HG03039 (cell line): ENCODE results near the gene CCDC85C.

ENCODE experiments used
- ATAC-seq: cut with Tn5 transposase; IDR thresholded peaks from one replicate; pipeline ENCODE4 v1.9.1; 2021; ENCODE audit warnings: mild to moderate bottlenecking, moderate library complexity; ENCODE audit not compliant: unreplicated experiment

The CCDC85C gene

DNA sequence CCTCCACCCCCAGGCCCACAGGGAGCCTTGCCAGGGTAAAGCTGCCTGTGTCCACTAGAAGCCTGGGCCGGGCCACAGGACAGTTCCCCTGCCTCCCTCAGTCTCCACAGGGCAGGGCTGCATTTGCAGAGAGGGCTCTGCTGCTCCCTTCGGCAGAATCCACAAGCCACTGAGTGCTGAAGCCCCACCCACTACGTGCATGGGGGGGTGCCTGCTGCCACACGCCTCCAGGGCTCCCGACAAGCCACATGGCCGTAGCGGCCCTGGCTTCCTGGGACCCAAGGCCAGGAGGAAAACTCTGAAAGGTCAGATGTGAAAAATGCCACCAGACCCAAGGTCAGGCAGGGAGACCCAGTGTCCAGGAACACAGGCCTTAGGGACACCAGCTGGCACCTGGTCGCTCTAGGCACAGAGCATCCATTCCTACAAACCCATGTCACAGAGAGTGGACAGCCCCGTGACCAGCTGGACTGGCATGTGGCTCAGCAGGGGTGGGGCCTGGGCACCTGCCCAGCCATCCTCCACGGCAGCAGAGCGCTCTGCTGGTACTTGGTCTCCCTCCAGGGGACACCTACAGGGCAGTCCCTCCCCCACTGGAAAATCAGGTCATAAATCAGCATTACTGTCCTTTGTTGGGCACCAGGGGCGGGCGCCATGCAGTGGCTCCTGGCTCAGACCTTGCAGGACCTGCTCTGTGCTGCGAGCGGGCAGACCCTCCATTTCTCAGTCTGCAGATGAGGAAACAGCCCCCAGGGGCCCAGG lies 42.9 kb downstream of the CCDC85C start:
- ATAC-seq: no peak

DNA sequence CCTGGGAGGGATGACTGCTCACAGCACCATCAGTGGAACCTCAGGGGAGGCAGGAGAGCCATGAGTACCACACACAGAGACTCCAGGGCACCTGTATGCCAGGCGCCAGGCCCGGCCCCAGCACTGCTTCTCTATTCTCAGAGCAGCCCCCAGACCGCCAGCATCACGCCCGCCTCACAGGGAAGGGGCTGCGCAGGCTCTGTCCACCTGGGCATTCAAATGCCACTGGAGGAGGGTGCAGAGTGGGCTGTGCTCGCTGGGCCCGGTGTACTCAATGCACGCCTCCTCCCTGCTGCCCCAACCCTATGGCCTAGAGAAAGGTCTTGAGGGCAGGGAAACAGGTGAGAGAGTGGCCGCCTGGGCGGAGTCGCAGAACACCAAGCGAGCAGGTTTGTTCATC lies 43.6 kb downstream of the CCDC85C start:
- ATAC-seq: no peak

DNA sequence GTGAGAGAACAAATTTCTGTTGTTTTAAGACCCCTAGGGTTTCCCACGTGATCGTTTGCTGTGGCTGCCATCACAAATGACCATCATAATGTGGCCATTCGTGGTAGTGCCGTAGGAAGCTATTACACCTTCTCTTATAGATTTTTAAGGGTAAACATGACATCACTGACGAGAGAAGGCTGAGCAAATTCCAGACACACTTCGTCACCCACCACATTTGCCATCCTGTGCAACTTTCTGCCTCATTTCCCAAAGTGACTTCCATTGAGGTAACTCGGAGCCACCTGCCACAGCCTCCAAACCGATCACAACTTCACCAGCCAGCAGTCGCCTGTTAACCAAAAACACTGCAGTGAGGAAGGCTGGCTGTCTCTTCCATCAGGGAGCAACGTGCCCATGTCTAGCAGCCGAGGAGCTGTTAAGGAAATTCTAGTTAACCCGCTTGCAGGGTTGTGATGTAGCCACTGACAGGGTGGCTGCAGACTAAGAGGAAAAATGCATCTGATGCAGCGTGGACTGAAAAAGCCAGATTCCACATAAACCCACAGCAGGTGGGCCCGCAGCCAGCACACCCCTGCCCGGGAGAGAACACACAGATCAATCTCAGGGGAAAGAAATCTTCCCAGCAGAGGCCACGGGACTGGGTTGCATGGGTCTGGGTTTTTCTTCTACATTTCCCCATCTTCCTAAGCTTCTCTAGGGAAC lies 44.6 kb downstream of the CCDC85C start:
- ATAC-seq: no peak

DNA sequence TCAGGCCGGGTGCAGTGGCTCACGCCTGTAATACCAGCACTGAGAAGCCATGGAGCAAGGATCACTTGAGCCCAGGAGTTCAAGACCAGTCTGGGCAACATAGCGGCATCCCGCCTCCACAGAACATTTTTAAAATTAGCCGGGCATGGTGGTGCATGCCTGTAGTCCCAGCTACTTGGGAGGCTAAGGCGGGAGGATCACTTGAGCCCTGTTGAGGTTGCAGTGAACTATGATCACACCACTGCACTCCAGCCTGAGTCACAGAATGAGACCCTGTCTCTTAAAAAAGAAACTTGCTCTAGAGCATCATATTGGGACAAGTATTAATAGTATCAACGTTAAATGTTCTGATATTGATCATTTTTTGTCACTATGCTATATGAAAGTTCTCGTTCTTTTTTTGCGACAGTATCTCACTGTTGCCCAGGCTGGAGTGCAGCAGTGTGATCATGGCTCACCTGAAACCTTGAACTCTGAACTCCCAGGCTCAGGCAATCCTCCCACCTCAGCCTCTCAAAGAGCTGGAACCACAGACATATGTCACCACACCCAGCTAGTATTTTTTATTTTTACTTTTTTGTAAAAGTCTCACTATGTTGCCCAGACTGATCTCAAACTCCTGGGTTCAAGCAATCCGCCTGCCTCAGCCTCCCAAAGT lies 47.7 kb downstream of the CCDC85C start:
- ATAC-seq: no peak

DNA sequence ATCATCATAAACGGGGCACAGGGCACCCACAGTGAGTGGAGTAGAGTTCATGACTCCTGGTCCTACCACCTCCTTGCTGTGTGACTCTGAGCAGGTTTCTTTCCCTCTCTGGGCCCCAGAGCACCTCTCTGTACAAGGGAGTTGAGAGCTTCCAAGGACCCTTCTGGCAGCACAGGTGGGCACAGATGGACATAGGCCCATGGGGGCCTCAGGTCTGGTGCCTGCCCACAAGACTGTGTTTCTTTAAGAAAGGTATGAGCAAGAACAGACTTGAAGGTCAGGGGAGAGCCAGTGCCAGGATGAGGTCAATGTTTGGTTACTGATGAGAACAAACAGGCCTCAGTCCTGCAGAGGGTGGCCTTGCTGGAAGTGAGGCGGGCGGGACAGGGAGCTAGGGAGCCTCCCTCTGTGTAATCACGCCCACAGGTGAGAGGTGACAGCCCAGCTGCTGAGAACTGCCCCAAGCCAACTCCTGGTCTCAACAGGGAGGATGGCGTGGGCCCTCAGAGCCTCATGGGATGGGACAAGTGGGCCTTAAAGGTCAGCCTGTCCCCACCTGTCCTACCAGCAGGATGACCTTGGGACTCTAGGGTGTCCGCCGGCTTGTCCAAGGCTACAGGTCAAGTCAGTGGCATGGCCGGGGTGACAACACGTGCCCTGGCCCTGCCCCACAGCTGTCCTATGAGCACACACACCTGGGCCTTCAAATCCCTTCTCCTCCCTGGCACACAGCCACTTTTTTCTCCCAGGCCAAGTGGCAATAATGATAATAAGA lies 49.1 kb downstream of the CCDC85C start:
- ATAC-seq: no peak

DNA sequence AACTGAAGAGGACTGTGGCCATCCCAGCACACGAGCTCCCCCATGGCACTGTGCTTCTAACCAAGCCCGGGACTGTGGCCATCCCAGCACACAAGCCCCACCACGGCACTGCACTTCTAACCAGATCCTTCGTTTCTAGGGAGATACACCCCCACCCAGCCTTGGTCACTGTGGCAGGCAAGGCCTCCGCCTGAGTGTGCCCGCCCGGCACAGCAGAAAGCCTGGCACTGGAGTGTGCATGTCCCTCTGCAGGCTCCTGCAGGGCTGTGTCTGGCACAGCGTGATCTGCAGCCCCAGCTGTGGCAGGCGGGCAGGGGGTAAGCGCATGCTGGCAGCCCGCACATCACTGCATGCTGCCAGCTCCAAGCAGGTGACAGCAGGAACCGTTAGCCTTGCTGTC lies 49.8 kb downstream of the CCDC85C start:
- no peak for ATAC-seq

DNA sequence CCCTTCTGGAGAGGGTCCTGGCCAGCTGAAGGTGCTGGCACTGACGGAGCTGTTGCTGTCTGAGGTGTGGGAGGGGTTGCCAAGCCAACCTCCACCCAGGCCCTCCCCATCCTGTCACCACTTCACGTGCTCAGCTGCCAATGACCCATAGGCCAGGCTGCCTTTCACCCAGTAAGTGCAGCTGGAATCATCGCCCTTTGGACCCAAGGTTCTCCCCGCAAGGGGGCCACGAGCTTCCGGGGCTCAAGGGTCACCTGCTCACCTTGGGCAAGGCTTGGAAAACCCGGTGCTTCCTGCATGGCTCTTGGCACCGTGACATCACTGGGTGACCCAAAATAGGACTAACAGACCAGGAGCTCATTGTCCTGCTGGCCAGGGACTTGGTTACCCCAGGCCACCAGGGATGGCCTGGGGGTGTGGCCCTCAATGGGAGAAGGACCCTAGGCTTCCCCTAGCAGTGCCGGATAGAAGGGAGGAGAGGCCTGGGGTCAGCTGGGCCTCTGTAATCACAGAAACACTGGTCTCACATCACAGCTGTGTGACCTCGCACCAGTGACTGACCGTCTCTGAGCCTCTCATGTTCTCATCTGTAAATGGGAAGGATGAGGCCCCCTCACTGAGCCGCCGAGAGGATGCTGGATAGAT lies 51.3 kb downstream of the CCDC85C start:
- ATAC-seq: no peak

DNA sequence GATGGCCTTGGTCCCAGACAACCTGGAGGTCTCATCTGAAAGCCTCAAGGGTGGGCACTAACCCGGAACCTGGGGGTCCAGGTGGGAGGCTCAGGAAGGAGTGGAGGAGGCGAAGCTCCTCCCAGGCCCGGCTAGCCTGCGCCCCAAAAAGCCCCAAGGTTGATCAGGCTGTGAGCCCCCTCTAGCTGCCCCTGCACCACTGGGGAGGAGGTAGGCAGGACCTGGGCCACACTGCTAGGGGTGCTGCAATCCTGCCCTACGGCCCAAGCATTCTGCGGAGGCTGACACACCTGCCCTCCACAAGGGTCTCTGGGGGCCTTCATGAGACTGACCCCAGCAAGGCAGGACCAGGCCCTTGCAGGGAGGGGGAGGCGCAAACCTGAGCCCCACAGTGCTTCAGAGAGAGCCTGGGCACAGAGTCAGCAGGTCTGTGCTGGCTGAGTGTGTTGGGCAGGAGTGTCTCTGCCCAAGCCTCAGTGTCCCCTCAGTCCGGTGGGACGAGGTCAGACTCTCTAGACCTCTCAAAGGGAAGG lies 51.9 kb downstream of the CCDC85C start:
- no peak for ATAC-seq

DNA sequence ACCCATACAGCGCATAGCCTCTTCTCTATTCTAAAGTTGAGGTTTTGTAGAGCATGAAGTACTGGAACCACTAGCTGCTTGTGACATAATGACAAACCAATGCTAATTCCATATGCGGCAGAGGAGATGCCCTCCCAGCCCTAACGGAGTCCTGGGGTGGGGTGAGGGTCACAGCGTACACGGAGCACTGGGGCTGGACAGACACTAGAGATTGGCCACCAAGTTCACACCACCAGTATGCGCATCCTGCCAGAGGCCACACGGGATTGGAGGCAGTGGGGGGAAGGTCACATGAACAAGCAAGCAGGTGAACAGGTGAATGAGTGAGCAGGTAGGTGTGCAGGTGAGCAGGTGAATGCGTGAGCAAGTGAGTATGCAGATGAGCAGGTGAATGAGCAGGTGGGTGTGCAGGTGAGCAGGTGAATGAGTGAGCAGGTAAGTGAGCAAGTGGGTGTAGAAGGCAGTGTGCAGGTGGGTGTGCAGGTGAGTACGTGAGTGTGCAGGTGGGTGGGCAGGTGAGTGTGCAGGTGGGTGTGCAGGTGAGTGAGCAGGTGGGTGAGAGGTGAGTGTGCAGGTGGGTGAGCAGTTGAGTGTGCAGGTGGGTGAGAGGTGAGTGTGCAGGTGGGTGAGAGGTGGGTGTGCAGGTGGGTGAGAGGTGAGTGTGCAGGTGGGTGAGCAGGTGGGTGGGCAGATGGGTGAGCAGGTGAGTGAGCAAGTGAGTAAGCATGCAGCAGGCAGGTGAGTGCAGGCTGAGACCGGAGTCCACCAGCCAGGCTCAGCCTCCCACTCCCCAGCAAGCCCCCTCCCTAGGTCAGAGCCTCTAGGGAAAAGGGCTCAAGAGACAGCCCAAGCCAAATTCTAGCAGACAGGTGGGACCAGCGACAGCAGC lies 52.7 kb downstream of the CCDC85C start:
- no peak for ATAC-seq

DNA sequence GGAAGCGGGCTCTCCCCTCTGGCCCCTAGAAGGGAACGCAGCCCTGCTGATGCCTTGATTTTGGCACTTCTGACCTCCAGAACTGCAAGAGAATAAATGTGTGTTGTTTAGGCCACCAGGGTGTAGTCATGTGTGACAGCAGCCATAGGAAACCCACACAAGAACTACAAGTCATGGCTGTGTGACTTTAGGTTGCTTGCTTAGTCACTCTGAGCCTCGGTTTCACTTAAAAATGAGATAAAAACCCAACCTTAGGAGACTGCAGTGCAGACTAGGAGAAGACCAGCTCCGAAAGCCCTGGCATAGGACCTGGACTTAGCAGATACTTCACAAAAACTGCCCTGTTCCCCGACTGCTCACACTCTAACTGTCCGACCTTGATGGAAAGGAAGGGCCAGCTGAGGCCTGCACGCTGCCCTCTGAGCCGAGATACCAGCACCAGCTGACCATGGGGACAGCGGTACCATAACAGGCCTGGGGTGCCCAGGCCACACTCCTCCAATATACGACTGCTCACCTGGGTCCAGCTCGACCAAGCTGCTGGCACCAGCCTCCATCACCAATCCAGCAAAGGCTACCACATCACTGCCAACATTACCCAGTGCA lies 53.5 kb downstream of the CCDC85C start:
- no peak for ATAC-seq

DNA sequence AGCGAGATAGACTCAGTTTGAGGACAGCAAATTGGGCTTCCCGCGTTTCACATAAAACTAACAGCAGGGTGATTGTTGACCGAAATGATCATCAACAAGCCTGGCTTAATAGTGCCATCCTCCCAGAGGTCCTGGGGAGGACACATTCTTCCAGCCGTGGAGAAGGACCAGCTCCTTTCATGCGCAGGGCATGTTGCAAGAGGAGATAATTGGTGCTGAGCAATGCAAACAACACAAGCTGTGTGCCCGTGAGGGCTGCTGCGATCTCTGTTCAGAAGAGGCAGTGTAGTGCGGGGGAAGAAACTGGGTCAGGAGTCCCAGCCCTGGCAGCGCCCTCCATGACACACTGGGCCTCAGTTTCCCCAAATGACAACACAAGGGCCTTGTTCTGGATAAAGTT lies 54.3 kb downstream of the CCDC85C start:
- ATAC-seq: no peak

DNA sequence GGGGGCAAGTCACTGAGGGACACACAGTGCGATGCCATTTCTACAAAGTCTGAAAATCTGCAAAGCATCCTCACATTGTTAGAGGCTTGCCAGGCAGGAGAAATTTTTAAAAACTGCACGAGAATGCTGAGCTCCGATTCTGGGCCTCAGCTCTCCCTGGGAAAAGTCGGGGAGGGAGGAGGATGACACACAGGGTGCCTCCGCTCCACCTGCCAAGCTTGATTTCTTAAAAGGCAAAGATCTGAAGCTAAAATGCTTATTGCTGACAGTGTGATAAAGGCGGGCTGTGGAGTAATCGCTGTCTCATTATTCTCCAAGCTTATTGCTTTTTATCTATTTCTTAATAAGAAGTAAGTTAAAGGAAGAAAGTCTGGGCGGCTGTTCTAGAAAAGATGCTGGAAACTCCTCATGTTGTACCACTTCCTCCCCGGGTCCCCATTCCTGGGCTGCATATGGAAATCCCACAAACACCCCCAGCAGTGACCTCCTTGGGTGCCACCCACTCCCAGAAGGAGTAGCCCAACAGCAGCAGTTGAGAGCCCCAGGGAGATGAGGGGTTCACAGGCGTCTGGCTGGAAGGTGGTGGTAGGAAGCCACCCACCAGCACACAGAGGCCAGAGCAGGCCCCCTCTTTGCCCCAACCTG lies 55.0 kb downstream of the CCDC85C start:
- no peak for ATAC-seq

DNA sequence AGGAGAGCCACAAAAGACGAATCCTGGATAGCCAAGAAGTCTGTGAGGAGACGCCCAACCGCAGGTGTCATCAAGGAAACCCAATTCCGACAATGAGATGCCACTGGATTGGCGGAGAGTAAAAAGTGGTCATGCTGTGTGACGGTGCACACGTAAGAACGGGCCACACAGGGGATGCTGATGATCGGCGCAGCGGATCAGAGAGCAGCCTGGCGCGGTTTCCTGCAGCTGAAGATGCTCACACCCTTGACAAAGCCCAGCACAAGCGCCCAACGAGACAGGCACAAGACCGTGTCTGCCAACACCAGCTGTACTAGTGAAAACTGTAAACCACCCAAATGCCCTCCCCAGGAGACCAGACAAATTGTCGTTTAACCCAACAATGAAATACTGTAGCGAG lies 55.8 kb downstream of the CCDC85C start:
- no peak for ATAC-seq

DNA sequence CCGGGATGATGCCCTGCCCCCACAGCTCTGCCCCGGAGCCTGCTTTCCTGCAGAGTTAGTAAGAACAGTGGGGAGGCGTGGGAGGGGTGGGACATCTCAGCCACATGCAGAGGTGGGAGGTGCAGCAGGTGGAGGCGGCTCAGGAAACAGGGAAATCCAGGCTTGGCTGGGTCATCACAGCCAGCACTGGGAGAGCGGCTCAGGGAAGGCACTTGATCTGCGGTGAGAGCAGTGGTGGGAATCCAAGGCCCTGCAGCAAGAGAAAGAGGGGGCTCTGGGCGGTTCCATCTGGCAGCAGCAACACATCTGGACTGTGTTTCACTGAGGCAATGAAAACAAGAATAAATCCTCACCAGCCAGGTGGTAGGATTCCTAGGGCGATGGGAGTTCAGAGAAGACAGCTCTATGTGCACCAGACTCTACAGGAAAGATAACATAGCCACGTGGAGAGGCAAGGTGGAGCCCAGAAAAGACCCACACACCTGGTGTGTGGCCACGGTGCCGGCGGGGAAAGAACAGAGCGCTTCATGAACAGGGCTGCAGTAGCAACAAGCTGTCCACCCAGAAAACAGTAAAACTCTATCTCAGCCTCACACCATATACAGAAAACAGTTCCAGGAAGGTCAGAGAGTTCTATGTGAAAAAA lies 57.6 kb downstream of the CCDC85C start:
- no peak for ATAC-seq

DNA sequence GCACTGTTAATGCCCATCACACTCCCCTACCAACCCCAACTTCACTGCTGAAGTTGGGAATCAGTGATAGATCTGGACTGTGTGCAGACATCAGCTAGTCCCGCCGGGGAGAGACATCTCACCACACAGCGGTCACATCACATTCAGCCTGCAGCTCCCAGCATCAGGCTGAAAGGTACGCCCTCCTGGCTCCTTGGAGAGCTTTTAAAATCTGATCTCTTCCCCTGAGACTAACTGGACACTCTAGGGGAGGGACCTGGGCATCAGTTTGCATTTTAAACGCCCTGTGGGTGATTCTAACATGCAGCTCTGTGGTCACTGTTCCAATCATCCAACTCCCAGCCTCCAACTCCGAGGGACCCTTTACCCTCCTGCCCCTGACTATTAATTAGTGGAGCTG lies 58.4 kb downstream of the CCDC85C start:
- no peak for ATAC-seq

DNA sequence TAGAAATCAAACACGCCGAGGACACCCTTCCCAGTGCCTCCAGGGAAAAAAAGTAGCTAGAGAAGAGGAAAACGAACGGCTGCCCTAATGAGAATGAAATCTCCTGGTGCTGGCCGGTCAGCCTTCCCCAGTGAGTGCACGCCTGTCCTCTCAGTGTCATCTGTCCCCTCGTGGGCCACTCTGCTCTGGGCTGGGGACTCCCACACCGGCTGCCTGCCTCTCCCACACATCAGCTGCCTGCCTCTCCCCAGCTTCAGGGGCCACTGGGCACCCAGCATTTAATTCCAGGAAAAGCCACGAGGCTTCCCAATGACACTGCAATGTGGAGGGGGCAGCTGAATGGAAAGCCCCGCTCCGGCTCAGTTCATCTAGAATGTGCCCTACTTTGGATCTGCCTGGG lies 59.0 kb downstream of the CCDC85C start:
- no peak for ATAC-seq

DNA sequence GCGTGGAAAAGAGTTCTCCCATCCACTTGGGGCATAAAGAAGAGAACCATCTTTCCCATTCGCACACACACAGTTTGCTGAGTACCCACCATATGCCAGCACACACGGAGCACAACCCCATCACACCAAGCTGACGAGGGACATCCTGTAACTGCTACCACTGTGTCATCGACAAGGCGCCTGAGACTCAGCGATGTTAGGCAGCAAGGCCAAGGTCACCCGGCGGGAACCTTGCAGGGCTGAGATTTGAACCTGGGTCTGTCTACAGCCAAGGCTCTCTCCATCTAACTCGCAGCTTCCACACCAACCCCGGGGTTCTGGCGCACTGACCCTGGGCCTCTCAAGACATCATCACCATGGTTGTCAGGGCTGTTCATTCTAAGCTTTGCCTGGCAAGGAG lies 60.0 kb downstream of the CCDC85C start:
- no peak for ATAC-seq

DNA sequence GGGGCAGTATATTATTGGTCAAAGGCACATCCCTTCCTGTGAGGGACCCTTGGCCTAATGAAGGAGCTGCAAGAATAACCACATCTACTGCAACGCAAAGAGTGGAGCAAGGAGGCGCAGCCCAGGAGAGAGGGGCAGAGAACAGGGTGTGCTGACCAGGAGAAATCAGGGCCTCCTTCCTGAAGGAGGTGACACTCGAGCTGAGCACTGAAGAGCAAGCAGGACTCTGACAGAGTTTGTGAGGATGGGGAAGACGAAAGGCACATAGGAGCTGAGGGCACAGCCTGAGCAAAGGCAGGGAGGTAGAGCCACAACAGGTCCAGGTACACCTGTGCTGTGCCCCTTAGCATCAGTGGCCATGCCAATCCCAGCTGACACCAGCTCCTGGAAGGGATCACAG lies 60.6 kb downstream of the CCDC85C start:
- ATAC-seq: no peak
